HG02798 (cell line): ENCODE measurements around the gene RPS14.
"Not testable (repeated sequence)": the region's sequence is repeated elsewhere in the genome, so short reads cannot be mapped to it uniquely, and the experiment has no call there.

Experiments used
- ATAC-seq: cut with Tn5 transposase; IDR thresholded peaks from one replicate; pipeline ENCODE4 v1.9.1; 2021; ENCODE audit warnings: mild to moderate bottlenecking; ENCODE audit not compliant: unreplicated experiment, poor library complexity

RPS14 gene

DNA sequence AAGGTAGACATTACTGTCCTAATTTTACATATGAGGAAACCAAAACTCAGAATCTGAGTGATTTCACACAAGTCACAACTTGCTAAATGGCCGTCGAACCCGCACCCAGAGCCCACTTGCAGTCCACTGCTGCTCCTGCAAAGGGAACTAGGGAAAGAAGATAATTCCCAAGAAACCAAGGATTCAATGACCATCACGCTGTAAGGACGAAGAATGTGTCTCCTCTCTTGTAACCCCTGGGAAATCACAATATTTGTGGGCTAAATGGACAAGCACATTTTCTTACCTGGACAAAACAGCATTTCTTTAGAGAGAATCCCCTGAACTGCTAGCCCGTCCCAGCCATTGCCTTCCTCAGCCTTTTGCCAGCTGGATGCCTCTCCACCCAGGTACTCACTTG is 2.4 kb downstream of the RPS14 start:
- ATAC-seq = no peak

- ATAC-seq = no peak
Observed at GRCh38 chr5:150446583-150446982, 3.0 kb downstream of the RPS14 start.

GRCh38 chr5:150446088-150446487 is 3.5 kb downstream of the RPS14 start:
- ATAC-seq = no peak

GRCh38 chr5:150444770-150445169 is 4.8 kb downstream of the RPS14 start:
- ATAC-seq = no peak

GRCh38 chr5:150443242-150444075 is 6.1 kb downstream of the RPS14 start:
- no peak for ATAC-seq

DNA sequence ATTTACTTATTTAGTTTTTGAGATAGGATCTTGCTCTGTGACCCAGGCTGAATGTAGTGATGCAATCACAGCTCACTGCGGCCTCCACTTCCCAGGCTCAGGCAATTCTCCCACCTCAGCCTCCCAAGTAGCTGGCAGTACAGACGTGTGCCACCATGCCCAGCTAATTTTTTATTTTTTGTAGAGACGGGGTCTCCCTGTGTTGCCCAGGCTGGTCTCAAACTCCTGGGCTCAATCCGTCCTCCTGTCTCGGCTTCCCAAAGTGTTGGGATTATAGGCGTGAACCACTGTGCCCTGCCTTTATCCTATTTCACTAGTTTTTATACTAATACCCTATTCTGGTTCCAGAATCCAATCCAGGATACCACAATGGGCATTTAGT is 6.8 kb downstream of the RPS14 start:
- no peak for ATAC-seq

GRCh38 chr5:150441813-150442698 is 7.5 kb downstream of the RPS14 start:
- ATAC-seq = no peak

DNA sequence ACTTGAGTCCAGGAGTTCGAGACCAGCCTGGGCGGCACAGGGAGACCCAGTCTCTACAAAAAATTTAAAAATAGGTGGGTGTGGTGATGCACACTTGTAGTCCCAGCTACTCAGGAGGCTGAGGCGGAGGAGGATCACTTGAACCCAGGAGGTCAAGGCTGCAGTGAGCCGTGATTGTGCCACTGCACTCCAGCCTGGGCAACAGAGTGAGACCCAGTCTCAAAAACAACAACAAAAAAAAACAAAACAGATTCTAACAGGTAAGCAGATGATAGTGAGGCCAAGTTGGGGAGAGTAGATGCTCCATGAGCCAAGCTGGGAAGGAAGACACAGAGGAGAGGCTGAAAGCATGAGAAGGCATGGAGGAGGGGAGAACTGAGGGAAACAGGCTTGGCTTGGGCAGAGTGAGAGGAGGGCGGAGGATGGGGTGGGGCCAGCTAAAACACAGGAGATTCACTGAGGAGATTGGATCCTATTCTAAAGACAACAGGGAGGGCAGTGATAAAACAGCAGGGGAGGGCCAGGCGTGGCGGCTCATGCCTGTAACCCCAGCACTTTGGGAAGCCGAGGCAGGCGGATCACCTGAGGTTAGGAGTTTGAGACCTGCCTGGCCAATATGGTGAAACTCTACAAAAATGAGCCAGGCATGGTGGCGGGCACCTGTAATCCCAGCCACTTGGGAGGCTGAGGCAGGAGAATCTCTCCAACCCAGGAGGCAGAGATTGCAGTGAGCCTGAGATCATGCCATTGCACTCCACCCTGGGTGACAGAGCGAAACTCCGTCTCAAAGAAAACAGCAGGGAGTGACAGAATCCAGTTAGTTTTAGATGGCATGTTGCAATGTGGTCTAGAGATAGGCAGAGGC is 8.4 kb downstream of the RPS14 start:
- ATAC-seq = no peak

DNA sequence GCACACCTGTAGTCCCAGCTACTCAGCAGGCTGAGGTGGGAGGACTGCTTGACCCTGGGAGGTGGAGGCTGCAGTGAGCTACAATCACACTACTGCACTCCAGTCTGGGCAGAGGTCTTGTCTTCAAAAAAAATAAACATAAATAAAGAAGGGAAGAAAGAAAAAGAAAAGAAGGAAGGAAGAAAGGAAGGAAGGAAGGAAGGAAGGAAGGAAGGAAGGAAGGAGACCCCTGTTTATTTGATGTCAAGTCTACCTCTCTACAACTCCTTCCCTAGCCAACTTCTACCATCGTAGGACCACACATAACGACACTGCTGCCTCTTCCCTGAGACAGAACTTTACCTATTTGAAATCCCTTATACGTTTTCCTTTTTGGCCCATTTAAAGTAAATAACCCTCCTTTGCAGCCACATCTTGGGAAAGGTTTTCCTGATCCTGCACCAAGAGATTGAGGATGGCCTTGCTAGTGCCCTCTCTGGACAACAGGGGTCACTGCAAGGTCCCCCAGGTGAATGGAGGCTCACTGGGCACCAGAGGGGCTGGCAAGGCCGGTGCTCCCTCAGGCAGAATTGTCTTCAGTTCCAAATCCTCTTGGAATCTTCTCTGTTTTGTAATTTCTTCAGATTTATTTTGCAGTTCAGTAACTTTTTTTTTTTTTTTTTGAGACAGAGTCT is 10.5 kb downstream of the RPS14 start:
- no peak for ATAC-seq

- peak; percentile 94 for ATAC-seq
Observed at GRCh38 chr5:150436141-150436680, 13.3 kb downstream of the RPS14 start.

GRCh38 chr5:150434464-150434863 is 15.1 kb downstream of the RPS14 start:
- ATAC-seq = no peak

GRCh38 chr5:150431574-150431973 is 18.0 kb downstream of the RPS14 start:
- no peak for ATAC-seq

GRCh38 chr5:150431048-150431447 is 18.5 kb downstream of the RPS14 start:
- no peak for ATAC-seq

DNA sequence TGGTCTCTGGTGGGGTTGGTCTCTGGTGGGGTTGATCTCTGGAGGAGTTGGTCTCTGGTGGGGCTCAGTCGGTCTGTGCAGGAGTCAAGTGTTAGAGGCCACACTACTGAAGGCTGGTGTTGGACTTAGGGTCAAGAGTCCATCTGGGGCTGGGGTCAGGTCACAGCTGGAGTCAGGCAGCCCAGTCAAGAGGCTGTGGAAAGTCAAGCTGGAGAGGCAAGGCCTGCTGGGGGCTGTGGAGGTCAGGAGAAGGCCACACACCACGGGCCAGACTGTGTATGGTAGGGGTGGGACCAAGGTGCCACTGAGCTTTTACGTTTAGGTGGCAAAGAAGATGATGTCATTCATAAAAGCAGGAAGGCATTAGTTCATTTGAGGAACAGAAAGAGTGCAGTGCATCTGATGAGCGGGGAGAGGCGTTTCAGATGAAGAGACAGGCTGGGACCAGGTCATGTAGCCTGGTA is 20.1 kb downstream of the RPS14 start:
- ATAC-seq = peak; percentile 60

- ATAC-seq = no peak
Observed at GRCh38 chr5:150428978-150429377, 20.6 kb downstream of the RPS14 start.

GRCh38 chr5:150428106-150428876 is 21.2 kb downstream of the RPS14 start:
- ATAC-seq = no peak

DNA sequence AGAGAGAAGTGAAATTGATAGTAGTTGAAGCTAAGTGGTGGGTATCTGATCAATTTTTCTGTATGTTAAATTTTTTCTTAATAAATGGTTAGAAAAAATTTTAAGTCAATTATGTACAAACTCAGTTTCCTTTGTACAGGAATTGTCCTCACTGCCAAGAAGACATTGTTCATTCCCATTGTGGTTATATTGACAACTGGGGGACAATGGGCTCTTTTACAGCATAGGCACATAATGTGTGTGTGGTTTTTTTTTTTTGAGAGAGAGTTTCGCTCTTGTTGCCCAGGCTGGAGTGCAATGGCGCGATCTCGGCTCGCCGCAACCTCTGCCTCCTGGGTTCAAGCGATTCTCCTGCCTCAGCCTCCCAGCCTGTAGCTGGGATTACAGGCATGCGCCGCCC is 23.4 kb downstream of the RPS14 start:
- not testable (repeated sequence) for ATAC-seq

DNA sequence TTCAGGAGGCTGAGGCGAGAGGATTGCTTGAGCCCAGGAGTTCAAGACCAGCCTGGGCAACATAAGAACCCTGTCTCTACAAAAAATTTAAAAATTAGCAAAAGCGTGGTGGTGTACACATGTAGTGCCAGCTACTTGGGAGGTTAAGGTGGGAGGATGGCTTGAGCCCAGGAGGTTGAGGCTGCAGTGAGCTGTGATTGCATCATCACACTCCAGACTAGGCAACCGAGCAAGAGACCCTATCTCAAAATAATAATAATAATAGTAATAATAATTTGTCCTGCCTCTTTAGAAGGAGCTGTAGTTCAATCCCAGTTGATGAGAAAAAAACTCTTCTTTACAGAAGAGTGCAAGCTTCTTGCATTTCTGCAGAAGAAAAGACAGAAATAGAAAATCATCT is 26.8 kb downstream of the RPS14 start:
- ATAC-seq = no peak

DNA sequence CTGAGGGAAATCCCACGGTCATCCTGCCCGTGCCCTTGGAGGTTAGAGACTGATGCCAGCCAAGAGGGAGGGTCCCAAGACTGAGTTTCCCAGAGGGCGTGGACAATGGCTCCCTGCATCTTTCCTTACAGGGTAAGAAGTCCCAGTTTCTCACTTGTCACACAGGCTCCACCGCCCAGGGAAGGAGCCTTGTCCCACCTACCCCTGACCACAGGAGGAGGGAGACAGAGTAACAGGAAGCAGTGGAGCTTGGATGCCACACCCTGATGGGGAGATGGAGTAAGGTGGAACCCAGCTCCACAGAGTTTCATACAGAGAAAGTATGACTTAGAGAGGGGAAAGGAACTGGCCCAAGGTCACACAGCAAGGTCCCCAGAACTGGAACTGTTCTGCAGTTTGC is 27.5 kb downstream of the RPS14 start:
- ATAC-seq = no peak
